Heart left ventricle (tissue), 13 donors: ENCODE data around the gene CUX1.

Source experiments
- POLR2A ChIP-seq, 2 donors: fragments of 450-650 bp; IDR thresholded peaks; one replicate each; pipeline ENCODE4 v1.6.1; 2017; ENCODE audit warnings: antibody characterized with exemption in 2 of 2, mild to moderate bottlenecking in 2 of 2, moderate library complexity in 2 of 2
- TF ChIP-seq, protein P1 (sequence below), 12 donors: fragments of 200-600 bp; sonication (generic) in 4 of 12; IDR thresholded peaks; one replicate each; pipeline versions ENCODE4 v1.5.0 to v1.8.0; 2018 to 2022; ENCODE audit warnings: antibody characterized with exemption in 12 of 12, mild to moderate bottlenecking in 5 of 12
- donor health status: ischemic (EF 13 %, LVEDD 7.1; RV severe dilation, severe dysfunction).
- donor health status: DM: no; HTN: yes; CAD: no.
- donor health status: DM: no; HTN: no; CAD: no.
- donor health status: ischemic (EF 25% LVEDD 6.9; RV normal size, moderate dysfunction).
- donor health status: ischemic (EF 25% LVEDD 5.7; RV mildly dilated, moderate dysfunction).
- donor health status: ischemic (EF 35%, LVEDD 5.7; RV mildly dilated, moderate dysfunction).
- donor health status: nonischemic (EF 11% LVEDD 7.7; RV severe dilation, severe dysfunction).
- donor health status: DM: yes; HTN: yes; CAD: no.
- donor health status: PGD.
- donor health status: ischemic (EF 29% LVEDD 5.4; RV normal size, mild dysfunction).
- donor health status: nonischemic (EF 23%, LVEDD 6.1; RV moderate dilation, normal function).

DNA sequence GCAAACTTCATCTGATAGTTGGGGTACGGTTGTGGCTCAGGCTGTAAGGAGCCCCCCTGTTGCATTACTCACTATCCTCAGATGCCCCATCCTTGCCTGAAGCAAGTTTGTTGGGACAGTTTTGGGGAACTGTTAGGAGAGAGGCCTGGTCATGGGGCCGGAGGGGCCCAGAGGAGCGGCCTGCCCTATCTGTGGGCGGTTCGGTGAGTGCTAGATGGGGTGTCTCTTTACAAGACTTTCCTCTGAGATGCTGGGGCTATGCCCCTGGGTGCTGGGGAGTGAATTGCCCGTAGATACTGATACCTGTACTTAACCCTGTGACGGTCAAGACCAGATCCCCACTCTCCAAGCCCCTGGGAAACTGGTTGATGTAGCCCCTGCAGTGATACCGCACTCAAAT lies 12.4 kb downstream of the CUX1 start:
- TF ChIP-seq, protein P1, sequence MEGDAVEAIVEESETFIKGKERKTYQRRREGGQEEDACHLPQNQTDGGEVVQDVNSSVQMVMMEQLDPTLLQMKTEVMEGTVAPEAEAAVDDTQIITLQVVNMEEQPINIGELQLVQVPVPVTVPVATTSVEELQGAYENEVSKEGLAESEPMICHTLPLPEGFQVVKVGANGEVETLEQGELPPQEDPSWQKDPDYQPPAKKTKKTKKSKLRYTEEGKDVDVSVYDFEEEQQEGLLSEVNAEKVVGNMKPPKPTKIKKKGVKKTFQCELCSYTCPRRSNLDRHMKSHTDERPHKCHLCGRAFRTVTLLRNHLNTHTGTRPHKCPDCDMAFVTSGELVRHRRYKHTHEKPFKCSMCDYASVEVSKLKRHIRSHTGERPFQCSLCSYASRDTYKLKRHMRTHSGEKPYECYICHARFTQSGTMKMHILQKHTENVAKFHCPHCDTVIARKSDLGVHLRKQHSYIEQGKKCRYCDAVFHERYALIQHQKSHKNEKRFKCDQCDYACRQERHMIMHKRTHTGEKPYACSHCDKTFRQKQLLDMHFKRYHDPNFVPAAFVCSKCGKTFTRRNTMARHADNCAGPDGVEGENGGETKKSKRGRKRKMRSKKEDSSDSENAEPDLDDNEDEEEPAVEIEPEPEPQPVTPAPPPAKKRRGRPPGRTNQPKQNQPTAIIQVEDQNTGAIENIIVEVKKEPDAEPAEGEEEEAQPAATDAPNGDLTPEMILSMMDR (IDR thresholded peaks at IDR 0.05): no peak
- TF ChIP-seq POLR2A (IDR thresholded peaks at IDR 0.05): no peak
